ENCODE results near the gene DNAJC15. TPM values are rescaled to one million over a fixed set of nuclear protein-coding genes. Genes with fewer than 3 reads are reported as not detected.

The DNAJC15 gene
- total RNA-seq, 1 experiment from 2014 or later, result 10.8 TPM

GRCh38 chr13:43156916-43157315 is 133.5 kb downstream of the DNAJC15 start:
- Histone ChIP-seq H3K27ac (ENCODE audit: low read depth, low read length) (no peak overlapping the region), H3K79me2 (ENCODE audit: insufficient read depth, low read length) (no peaks in the 10 kb centered on the region), H2AFZ (ENCODE audit: low read depth, low read length, poor library complexity, severe bottlenecking) (no peak overlapping the region), H3K4me1 (ENCODE audit: control insufficient read depth in 1 of 2, insufficient read depth in 2 of 2, low read length in 2 of 2) (peaks cover 14% of the 10 kb centered on the region in 2 experiments; a peak in 3 of 4 replicates), H3K9me2 (ENCODE audit: insufficient read depth) (no peaks in the 10 kb centered on the region), H3K4me3 (replicated peaks in 1 of 2; ENCODE audit: low read depth in 1 of 2, low read length in 2 of 2) (no peak overlapping the region), H4K20me1 (ENCODE audit: insufficient read depth) (no peaks in the 10 kb centered on the region), H3K27me3 (ENCODE audit: insufficient read depth, low read length) (no peaks in the 10 kb centered on the region), H3K9ac (ENCODE audit: low read length) (no peak overlapping the region), H3K36me3 (ENCODE audit: control insufficient read depth in 1 of 2, insufficient read depth in 2 of 2, low read length in 2 of 2) (no peaks in the 10 kb centered on the region), H3K9me3 (ENCODE audit: control insufficient read depth in 1 of 2, insufficient read depth in 1 of 2, low read depth in 1 of 2, low read length in 2 of 2) (no peaks in the 10 kb centered on the region), H3K4me2 (ENCODE audit: low read length) (no peak overlapping the region)
- no peak for TF ChIP-seq TCF7L2 (IDR thresholded peaks at IDR 0.05; ENCODE audit: borderline replicate concordance, extremely low read depth, insufficient read depth, insufficient read length)
- TF ChIP-seq ZFX (IDR thresholded peaks at IDR 0.05), result no peak
- TF ChIP-seq MAX (IDR thresholded peaks at IDR 0.05), result no peak
- TF ChIP-seq SP1 (IDR thresholded peaks at IDR 0.05; ENCODE audit: low read depth), result no peak
- TF ChIP-seq, protein P1, sequence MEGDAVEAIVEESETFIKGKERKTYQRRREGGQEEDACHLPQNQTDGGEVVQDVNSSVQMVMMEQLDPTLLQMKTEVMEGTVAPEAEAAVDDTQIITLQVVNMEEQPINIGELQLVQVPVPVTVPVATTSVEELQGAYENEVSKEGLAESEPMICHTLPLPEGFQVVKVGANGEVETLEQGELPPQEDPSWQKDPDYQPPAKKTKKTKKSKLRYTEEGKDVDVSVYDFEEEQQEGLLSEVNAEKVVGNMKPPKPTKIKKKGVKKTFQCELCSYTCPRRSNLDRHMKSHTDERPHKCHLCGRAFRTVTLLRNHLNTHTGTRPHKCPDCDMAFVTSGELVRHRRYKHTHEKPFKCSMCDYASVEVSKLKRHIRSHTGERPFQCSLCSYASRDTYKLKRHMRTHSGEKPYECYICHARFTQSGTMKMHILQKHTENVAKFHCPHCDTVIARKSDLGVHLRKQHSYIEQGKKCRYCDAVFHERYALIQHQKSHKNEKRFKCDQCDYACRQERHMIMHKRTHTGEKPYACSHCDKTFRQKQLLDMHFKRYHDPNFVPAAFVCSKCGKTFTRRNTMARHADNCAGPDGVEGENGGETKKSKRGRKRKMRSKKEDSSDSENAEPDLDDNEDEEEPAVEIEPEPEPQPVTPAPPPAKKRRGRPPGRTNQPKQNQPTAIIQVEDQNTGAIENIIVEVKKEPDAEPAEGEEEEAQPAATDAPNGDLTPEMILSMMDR (IDR thresholded peaks at IDR 0.05 in 2 of 3, conservative IDR thresholded peaks at IDR 0.05 in 1 of 3; ENCODE audit: borderline replicate concordance in 1 of 3, insufficient read depth in 1 of 3, low read depth in 2 of 3, low read length in 2 of 3), result no peak
- TF ChIP-seq, protein P2, sequence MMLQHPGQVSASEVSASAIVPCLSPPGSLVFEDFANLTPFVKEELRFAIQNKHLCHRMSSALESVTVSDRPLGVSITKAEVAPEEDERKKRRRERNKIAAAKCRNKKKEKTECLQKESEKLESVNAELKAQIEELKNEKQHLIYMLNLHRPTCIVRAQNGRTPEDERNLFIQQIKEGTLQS (IDR thresholded peaks at IDR 0.05), result no peak
- no peak for TF ChIP-seq CBX3 (IDR thresholded peaks at IDR 0.05; ENCODE audit: low read depth)
- no peak for TF ChIP-seq ZBTB33 (IDR thresholded peaks at IDR 0.05; ENCODE audit: extremely low read depth, insufficient replicate concordance, low read length)
- no peak for TF ChIP-seq POLR2AphosphoS5 (IDR thresholded peaks at IDR 0.05; ENCODE audit: low read depth, low read length)
- TF ChIP-seq EZH2 (IDR thresholded peaks at IDR 0.05), result no peak
- TF ChIP-seq YY1 (IDR thresholded peaks at IDR 0.05; ENCODE audit: extremely low read depth, insufficient replicate concordance, low read depth, low read length), result no peak
- no peak for TF ChIP-seq FOSL1 (IDR thresholded peaks at IDR 0.05; ENCODE audit: low read depth)
- TF ChIP-seq EGR1 (IDR thresholded peaks at IDR 0.05; ENCODE audit: low read depth), result no peak
- TF ChIP-seq, protein P3, sequence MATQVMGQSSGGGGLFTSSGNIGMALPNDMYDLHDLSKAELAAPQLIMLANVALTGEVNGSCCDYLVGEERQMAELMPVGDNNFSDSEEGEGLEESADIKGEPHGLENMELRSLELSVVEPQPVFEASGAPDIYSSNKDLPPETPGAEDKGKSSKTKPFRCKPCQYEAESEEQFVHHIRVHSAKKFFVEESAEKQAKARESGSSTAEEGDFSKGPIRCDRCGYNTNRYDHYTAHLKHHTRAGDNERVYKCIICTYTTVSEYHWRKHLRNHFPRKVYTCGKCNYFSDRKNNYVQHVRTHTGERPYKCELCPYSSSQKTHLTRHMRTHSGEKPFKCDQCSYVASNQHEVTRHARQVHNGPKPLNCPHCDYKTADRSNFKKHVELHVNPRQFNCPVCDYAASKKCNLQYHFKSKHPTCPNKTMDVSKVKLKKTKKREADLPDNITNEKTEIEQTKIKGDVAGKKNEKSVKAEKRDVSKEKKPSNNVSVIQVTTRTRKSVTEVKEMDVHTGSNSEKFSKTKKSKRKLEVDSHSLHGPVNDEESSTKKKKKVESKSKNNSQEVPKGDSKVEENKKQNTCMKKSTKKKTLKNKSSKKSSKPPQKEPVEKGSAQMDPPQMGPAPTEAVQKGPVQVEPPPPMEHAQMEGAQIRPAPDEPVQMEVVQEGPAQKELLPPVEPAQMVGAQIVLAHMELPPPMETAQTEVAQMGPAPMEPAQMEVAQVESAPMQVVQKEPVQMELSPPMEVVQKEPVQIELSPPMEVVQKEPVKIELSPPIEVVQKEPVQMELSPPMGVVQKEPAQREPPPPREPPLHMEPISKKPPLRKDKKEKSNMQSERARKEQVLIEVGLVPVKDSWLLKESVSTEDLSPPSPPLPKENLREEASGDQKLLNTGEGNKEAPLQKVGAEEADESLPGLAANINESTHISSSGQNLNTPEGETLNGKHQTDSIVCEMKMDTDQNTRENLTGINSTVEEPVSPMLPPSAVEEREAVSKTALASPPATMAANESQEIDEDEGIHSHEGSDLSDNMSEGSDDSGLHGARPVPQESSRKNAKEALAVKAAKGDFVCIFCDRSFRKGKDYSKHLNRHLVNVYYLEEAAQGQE (IDR thresholded peaks at IDR 0.05; ENCODE audit: low read depth), result no peak
- no peak for TF ChIP-seq ZNF274 (IDR thresholded peaks at IDR 0.05; ENCODE audit: low read depth, low read length)
- intact Hi-C loops (cut with micrococcal nuclease), result no loop called here
- ATAC-seq (no peak), DNase-seq (ENCODE audit: low read depth, low spot score) (no peak)
- POLR2A ChIA-PET, result no interaction called here
- no TSS peak for BruUV-seq (replicated peaks)
- RAD21 ChIA-PET (ENCODE audit: low non-redundant PET in 1 of 2, low total read pairs in 2 of 2, uncharacterized antibody in 2 of 2, unreplicated experiment in 2 of 2), result no interaction called here
- CTCF ChIA-PET, result no interaction called here

Measured in HCT116 (cell line).